Epithelial cell of proximal tubule (primary cell): ENCODE data around the gene KLHL40. TPM values are rescaled to one million over a fixed set of nuclear protein-coding genes. Genes with fewer than 3 reads are reported as not detected.

ENCODE experiments used
- DNase-seq: peaks from one replicate; pipeline ENCODE4 v3.0.0-alpha.2; 2011; ENCODE audit warnings: low read depth
- H3K4me3 ChIP-seq: 2 replicates; pipeline ENCODE4 v1.5.1; 2011; ENCODE audit warnings: low read depth, mild to moderate bottlenecking, low read length
- CTCF ChIP-seq: conservative IDR thresholded peaks from 2 replicates; pipeline ENCODE4 v1.5.1; 2012; ENCODE audit warnings: low read depth, mild to moderate bottlenecking, low read length
- total RNA-seq: library from RNA; depleted of rRNA; stranded (reverse); fragments of >200 nt; gene quantifications from 2 replicates; pipeline ENCODE4 v1.2.3, GENCODE V29; 2015

KLHL40 gene
- total RNA-seq, 1 donor from 2014 or later: not detected

GRCh38 chr3:42702982-42703694, 17.8 kb downstream of the KLHL40 start:
- no peak overlapping the region for H3K4me3 ChIP-seq
- DNase-seq: no peak
- no peak for TF ChIP-seq CTCF

GRCh38 chr3:42703695-42704025, 18.3 kb downstream of the KLHL40 start:
- no peak overlapping the region for H3K4me3 ChIP-seq
- DNase-seq: no peak
- TF ChIP-seq CTCF: no peak

GRCh38 chr3:42704136-42704841, 19.0 kb downstream of the KLHL40 start:
- no peak for DNase-seq
- no peak for TF ChIP-seq CTCF
- no peak overlapping the region for H3K4me3 ChIP-seq

GRCh38 chr3:42705058-42705767, 19.9 kb downstream of the KLHL40 start:
- no peak overlapping the region for H3K4me3 ChIP-seq
- no peak for TF ChIP-seq CTCF
- DNase-seq: no peak

GRCh38 chr3:42705962-42706585, 20.7 kb downstream of the KLHL40 start:
- TF ChIP-seq CTCF: no peak
- no peak overlapping the region for H3K4me3 ChIP-seq
- no peak for DNase-seq

- TF ChIP-seq CTCF: no peak
- no peak for DNase-seq
- H3K4me3 ChIP-seq: no peak overlapping the region
These were observed 21.6 kb downstream of the KLHL40 start for GRCh38 chr3:42706721-42707619.
